MG63 (cell line): ENCODE measurements around the gene DCAKD. TPM values are rescaled to one million over a fixed set of nuclear protein-coding genes. Genes with fewer than 3 reads are reported as not detected.
"Not testable (repeated sequence)": the region's sequence is repeated elsewhere in the genome, so short reads cannot be mapped to it uniquely, and the experiment has no call there.

Experiments used
- DNase-seq: peaks from one replicate; pipeline ENCODE4 v3.0.0-alpha.2; 2020
- H3K27me3 ChIP-seq: fragments of 250-450 bp; sonication (Bioruptor Pico); 2 replicates; pipeline ENCODE4 v1.5.1; 2020; ENCODE audit warnings: mild to moderate bottlenecking, moderate library complexity
- H3K36me3 ChIP-seq: fragments of 250-450 bp; sonication (Bioruptor Pico); 2 replicates; pipeline ENCODE4 v1.5.1; 2020; ENCODE audit warnings: mild to moderate bottlenecking, moderate library complexity
- H3K4me3 ChIP-seq: fragments of 250-450 bp; sonication (Bioruptor Pico); 2 replicates; pipeline ENCODE4 v1.5.1; 2020; ENCODE audit warnings: mild to moderate bottlenecking, moderate library complexity
- H3K9me3 ChIP-seq: fragments of 250-450 bp; sonication (Bioruptor Pico); 2 replicates; pipeline ENCODE4 v1.5.1; 2020; ENCODE audit warnings: mild to moderate bottlenecking, moderate library complexity
- total RNA-seq: library from RNA; depleted of rRNA; stranded (reverse); fragments of >200 nt; shearing (Covaris generic); gene quantifications from 2 replicates; pipeline ENCODE4 v1.2.3, GENCODE V29; 2014; ENCODE audit warnings: low replicate concordance

Gene DCAKD
- total RNA-seq, 1 experiment from 2014 or later: 24.1 TPM

DNA sequence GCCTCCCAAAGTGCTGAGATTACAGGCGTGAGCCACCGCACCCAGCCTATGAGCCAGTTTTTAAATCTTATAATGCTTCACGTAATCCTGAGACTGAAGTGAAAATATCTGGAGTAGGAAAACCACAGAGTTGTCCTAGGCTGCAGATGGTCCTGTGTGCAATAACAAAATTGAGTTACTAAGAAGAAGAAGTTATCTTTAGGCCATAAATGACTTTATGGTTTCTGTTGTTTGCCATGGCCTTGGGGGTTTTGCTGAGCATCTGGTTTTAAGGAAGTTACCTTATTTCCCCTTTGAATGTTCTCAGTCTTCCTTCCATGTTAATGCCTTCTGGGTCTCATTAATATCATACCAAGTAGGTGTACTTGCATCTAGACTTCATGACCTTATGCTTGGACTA is 26.2 kb upstream of the DCAKD start:
- Histone ChIP-seq H3K9me3 (no peaks in the 10 kb centered on the region), H3K36me3 (peaks cover 84% of the 10 kb centered on the region), H3K27me3 (no peaks in the 10 kb centered on the region), H3K4me3 (no peak overlapping the region)
- no peak for DNase-seq

DNA sequence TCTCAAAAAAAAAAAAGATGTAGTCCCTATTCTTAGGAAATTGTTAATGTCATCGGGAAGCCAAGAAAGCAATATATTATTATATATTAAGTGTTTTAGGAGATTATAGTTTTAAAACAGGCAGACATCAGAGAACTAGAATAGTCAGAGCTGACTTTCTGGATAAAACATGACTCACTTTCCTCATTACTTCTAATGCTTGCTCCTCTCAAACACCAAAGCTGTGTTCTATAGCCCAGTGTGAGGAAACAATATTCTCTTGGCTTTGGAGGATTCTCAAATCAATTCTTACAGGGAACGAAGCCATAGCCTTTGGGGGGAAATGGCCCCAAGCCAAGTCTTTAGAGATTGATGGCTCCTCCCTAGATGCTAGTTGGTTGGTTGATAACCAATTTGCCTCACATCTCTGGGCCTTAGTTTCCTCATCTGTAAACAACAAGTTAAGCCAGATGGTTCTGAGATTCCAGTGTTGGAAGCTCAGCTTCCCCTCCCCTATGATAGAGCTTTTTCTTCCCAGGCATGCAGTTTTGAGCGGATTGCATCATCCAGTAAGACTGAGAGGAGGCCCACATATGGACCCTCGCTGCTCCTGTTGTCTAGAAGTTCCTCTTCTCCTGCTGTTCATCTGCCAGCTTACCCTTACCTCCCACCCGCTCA is 22.1 kb upstream of the DCAKD start:
- Histone ChIP-seq H3K4me3 (no peak overlapping the region), H3K27me3 (no peaks in the 10 kb centered on the region), H3K36me3 (peaks cover 88% of the 10 kb centered on the region), H3K9me3 (no peaks in the 10 kb centered on the region)
- DNase-seq: no peak

DNA sequence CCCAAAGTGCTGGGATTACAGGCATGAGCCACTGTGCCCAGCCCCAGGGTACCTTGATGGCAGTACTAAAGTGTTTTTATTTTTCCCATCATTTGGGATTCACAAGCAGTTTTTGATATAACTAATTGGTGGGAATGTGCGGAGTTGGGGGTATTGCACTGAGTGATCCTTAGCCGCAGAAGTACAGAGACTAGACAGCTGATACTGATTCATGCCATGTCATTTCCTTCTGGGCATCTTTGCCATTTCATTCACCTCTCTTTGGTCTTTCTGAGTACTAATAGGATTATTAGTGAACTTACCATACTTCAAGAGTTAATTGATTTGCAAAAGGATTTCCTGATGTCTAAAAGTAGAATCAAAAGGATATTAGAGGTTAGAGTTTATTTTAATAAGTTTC is 19.4 kb upstream of the DCAKD start:
- Histone ChIP-seq H3K36me3 (peaks cover 85% of the 10 kb centered on the region), H3K27me3 (no peaks in the 10 kb centered on the region), H3K4me3 (no peak overlapping the region), H3K9me3 (no peaks in the 10 kb centered on the region)
- DNase-seq: no peak

DNA sequence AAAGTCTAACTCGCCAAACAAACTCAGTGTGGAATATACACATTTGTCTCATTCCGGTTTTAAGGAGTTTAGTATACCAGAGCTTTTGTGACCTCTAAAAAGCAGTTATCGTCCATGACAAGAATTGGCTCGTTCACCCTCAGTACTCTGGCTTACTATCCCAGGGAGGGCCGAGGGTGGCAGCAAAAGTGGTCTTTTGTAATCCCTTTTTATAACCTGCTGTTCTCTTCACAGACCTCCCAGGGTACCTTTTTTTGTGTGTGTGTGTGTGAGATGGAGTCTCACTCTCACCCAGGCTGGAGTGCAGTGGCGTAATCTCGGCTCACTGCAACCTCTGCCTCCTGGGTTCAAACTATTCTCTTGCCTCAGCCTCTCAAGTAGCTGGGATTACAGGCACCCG is 18.6 kb upstream of the DCAKD start:
- H3K27me3 ChIP-seq: no peaks in the 10 kb centered on the region
- H3K9me3 ChIP-seq: no peaks in the 10 kb centered on the region
- H3K4me3 ChIP-seq: no peak overlapping the region
- no peak for DNase-seq
- H3K36me3 ChIP-seq: peaks cover 79% of the 10 kb centered on the region

DNA sequence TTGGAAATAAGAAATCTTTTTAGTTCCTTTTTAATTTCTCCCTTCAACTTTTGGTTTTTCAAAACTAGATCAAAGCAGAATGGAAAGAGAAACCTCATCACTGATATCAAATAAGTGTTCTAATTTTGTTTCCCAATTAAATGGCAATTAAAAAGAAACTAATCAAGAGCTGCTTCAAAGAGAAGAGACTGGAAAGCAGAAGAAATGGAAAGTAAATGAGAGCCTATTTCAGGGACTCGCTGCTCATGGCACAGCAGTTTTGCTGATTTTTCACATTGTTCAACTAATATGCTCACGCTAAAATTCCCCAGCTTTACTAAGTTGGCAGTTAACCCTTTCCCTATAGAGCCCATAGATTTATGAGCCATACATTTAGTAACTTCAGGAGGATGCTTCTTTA is 16.2 kb upstream of the DCAKD start:
- H3K36me3 ChIP-seq: peaks cover 73% of the 10 kb centered on the region
- no peaks in the 10 kb centered on the region for H3K9me3 ChIP-seq
- H3K4me3 ChIP-seq: no peak overlapping the region
- no peak for DNase-seq
- H3K27me3 ChIP-seq: no peaks in the 10 kb centered on the region

DNA sequence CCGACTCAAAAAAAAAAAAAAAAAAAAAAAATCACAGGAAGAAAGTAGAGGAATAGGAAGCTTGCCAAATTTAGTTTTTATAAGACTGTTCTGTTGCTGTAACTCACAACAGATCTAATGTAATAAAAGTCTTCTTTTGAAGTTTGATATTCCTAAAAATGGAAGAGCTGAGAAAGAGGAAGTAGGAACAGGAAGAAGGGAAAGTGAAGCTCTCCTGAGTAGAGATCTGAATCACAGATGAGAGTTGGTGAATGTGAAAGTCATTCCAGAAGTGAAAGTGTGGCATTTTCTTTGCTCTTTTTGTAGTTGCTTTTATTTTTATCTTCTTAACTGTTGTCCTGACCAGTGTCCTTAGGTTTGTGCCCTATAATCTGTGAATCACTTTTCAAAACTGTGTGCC is 11.8 kb upstream of the DCAKD start:
- no peak overlapping the region for H3K4me3 ChIP-seq
- DNase-seq: no peak
- H3K36me3 ChIP-seq: peaks cover 51% of the 10 kb centered on the region
- H3K9me3 ChIP-seq: no peaks in the 10 kb centered on the region
- H3K27me3 ChIP-seq: no peaks in the 10 kb centered on the region

DNA sequence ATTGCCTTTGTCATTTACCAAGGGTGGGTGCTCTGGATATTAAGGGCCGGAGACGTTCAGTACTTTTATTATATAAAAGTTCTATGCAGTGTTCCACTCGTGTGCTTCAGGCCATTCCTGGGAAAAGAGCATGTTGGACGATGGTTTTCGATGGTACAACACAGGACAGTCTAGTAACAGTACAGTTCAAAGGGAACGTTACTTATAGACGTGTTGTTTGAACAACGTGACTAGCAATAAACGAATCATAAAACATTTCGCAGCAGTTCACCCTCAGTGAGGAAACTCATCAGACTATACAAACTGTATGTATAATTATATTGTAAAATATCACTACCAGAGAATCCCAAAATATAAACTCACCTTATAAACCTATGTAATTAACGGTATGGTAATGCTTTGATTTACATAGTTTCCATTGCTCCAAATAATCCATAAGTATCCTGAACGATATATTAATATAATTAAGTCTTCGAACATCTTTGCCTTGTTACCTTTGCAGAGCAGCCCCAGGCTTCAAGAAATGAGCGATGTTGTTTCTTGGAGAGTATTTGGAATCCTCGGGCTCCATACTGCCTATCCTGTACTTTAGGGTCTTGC is 10.3 kb upstream of the DCAKD start:
- DNase-seq: no peak
- peak overlapping the region; percentile 67 for H3K4me3 ChIP-seq
- H3K36me3 ChIP-seq: peaks cover 38% of the 10 kb centered on the region
- no peaks in the 10 kb centered on the region for H3K27me3 ChIP-seq
- H3K9me3 ChIP-seq: no peaks in the 10 kb centered on the region

DNA sequence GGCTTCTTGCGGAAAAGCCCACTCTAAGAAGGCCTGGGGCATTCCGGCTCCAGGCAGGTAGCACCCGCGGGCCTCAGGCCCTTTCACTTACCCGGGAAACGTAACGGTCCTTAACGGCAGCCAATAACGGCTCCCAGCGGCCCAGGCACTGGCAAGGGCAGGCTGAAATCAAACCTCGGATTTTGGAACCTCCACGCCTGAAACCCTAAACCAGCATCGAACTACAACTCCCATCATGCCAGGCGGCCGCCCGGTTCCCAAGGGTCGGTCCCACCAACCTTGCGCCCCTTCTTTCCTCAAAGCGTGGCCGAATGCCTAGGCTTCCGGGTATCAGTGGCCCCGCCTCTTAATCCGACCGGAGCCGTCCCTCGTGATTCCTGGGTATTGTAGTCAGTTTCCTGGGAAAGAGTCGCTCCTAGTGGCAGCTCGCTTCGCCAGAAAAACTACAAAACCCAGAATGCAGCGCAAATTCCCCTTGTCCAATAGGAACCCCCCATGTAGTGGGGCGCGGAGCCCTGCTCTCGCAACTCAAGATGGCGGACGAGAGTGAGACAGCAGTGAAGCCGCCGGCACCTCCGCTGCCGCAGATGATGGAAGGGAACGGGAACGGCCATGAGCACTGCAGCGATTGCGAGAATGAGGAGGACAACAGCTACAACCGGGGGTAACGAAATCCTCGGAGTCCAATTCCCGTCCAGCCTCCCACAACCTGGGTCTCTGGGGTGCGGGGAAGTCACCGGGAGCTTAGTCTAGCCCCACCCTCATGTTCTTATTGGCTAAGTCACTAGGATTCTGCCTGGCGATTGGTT is 9.6 kb upstream of the DCAKD start, which contains the start of gene NMT1:
TSS of gene NMT1 (plus strand) at position 521 of the 809 bp plus-strand sequence. CDS start at position 534, 13 bp downstream.
- peak; percentile 99 for DNase-seq
- no peaks in the 10 kb centered on the region for H3K9me3 ChIP-seq

DNA sequence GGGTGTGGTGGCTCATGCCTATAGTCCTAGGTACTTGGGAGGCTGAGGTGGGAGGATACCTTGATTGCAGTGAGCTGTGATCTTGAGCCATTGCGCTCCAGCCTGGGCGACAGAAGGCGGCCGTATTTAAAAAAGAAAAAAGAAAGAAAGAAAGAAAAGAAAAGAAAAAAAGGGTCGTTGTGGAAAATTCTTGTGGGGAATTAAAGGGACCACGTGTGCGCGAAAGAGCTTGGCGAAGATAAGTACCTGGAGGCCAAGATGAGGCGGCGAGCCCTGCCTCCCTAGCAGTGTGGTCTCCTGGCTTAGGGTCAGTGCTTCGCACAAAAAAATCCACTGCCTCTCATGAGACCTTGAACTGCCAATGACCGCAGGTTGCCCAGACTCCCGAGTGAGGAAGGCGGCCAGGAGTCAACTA is 9.0 kb upstream of the DCAKD start:
- H3K9me3 ChIP-seq: no peaks in the 10 kb centered on the region
- no peaks in the 10 kb centered on the region for H3K27me3 ChIP-seq
- peak overlapping the region; percentile 67 for H3K4me3 ChIP-seq
- peaks cover 37% of the 10 kb centered on the region for H3K36me3 ChIP-seq
- DNase-seq: no peak

More for the DNA sequence above, 9.6 kb upstream of the DCAKD start, which contains the start of gene NMT1:
- H3K36me3 ChIP-seq: peaks cover 37% of the 10 kb centered on the region
- peak within 1 kb of the TSS; percentile 67 for H3K4me3 ChIP-seq
- H3K27me3 ChIP-seq: no peaks in the 10 kb centered on the region

DNA sequence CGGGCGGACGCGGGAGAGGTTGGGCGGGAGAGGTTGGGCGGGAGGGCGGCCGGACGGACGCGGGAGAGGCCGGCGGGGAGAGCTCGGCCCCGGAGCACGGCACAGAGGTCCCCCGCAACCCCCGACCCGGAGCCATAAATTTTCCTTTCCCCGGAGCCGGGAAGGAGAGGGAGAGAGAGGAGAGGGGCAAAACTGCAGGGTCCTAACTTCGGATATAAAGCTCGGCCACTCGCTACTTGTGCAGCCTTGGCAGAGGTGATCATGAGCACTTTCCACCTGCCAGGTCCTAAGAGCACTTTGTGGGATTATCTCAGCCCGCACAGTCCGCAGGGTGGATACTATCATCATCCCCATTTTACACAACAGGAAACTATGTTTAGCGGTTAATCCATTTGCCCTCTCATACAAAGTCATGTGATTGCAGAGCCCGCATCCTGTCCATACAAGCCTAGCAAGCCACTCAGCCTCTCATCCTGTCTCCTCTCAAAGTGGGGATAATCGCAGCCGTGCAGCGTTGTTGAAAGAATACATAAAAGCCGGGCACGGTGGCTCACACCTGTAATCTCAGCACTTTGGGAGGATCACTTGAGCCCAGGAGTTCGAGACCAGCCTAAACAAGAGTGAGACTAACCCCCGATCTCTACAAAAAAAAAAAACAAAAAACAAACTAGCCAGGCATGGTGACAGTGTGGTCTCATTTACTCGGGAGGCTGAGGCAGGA is 780 bp upstream of the DCAKD start:
- DNase-seq: peak; percentile 60
- Histone ChIP-seq H3K27me3 (no peaks in the 10 kb centered on the region), H3K9me3 (no peaks in the 10 kb centered on the region), H3K4me3 (peak overlapping the region; percentile 67), H3K36me3 (peaks cover 18% of the 10 kb centered on the region)

DNA sequence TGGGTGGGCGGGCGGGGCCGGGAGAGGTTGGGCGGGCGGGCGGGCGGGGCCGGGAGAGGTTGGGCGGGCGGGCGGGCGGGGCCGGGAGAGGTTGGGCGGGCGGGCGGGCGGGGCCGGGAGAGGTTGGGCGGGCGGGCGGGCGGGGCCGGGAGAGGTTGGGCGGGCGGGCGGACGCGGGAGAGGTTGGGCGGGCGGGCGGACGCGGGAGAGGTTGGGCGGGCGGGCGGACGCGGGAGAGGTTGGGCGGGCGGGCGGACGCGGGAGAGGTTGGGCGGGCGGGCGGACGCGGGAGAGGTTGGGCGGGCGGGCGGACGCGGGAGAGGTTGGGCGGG is 254 bp upstream of the DCAKD start:
- H3K27me3 ChIP-seq, H3K9me3 ChIP-seq, DNase-seq: not testable (repeated sequence)
- Histone ChIP-seq H3K4me3 (peak overlapping the region; percentile 67), H3K36me3 (peaks cover 18% of the 10 kb centered on the region)

DNA sequence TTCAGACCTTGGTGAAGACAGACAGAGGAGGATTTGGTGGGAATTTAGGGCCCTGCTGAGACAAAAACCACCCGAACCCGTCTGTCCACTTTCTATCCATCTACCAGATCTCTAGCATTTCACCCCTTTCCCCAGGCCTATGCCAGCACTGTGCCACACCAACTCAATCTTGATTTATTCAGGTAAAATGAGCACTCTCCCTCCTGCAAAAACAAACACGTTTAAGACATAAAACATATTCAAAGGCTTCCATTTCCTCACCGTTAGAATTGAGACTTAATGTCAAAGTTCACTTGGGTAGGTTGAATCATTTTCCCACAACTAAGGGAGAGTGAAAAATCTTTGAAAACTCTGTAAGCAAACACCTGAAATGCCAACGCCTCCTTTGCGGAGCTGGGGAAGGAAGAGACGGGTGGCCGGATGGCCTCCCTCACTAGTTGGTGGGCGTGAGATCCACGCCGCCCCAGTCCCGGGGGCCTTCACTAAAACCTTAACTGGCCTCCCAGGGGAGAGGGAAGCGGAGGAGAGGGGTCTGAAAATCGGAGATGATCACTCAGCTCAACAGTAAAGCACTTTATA is 862 bp downstream of the DCAKD start:
- Histone ChIP-seq H3K4me3 (peak overlapping the region; percentile 70), H3K27me3 (no peaks in the 10 kb centered on the region), H3K9me3 (no peaks in the 10 kb centered on the region), H3K36me3 (peaks cover 18% of the 10 kb centered on the region)
- DNase-seq: peak; percentile 57

DNA sequence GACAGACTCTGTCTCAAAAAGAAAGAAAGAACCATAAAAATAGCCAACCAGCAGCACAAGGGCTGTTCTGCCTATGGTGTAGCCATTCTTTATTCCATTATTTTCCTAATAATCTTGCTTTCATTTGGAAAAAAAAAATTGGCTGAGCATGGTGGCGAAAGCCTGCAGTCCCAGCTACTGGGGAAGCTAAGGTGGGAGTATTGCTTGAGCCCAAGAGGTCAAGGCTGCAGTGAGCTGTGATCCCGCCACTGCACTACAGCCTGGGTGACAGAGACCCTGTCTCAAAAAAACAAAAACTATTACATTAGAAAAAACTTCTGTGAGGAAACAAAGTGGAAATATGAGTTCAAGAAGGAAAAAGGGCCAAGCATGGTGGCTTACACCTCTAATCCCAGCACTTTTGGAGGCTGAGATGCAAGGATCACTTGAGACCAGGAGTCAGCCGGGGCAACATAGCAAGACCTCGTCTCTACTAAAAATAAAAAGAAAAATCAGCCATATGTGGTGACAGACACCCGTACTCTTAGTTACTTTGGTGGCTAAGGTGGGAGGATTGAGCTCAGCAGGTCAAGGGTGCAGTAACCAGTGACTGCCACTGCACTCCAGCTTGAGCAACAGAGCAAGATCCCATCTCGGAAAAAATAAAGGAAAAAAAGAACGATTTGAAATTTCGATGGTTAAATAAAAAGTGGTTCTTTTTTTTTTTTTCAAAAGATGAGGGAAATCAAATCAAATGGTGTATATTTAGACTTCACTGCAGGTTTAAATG is 2.5 kb downstream of the DCAKD start:
- H3K9me3 ChIP-seq: no peaks in the 10 kb centered on the region

DNA sequence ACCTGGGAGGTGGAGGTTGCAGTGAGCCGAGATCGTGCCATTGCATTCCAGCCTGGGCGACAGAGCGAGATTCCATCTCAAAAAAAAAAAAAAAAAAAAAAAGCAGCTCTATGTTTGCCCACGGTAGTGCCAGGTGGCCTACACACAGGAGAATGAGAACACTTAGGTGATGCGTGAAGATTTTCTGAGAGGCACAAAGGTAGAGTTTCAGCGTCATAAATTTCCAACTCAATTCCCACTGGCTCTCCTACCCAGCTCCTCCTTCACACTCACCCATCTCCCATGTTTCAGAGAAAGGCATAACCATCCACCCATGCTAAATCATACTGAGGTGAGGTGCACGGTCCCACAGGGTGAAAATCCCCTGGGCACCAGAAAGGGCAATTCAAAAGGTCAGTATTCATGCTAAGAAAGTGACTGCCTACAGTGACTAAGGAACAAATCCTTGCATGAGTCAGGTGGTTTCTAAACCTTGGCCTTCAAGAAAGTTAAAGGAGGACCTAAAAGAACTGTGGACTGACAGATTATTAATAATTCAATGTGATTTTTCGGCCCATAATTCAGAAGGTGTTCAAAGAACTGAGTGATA is 4.8 kb downstream of the DCAKD start:
- Histone ChIP-seq H3K36me3 (peaks cover 22% of the 10 kb centered on the region), H3K9me3 (no peaks in the 10 kb centered on the region), H3K4me3 (no peak overlapping the region), H3K27me3 (no peaks in the 10 kb centered on the region)
- DNase-seq: no peak

More for the DNA sequence above, 2.5 kb downstream of the DCAKD start:
- H3K27me3 ChIP-seq: no peaks in the 10 kb centered on the region
- no peak for DNase-seq
- peaks cover 25% of the 10 kb centered on the region for H3K36me3 ChIP-seq
- H3K4me3 ChIP-seq: no peak overlapping the region

DNA sequence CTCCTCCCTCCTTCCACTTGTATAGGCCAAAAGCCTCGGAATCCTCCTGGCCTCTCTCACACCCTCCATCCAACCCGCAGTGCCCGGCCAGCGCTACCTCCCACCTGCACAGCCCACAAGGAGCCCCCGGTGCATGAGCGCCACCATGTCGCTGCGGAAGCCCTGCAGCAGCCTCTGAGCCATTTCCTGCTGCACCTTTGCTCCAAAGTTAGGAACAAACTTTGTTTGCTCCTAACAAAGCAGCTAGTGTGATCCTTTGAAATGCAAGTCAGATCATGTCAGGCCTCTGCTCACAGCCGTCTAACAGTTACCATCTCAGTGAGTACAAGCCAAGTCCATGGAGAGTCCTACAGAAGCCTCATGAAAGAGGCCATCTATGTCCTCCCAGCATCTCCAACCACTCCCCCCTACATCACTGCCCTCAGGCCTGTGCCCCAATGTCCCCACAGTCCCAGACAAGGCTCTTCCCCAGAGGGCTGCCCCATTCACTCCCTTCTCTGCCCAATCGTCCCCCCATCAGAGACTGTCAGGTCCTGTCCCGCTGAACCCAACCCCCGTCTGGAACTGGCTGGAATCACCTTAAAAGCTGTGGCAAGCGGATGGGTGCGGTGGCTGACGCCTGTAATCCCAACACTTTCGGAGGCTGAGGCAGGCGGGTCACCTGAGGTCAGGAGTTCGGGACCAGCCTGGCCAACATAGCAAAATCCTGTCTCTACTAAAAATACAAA is 7.5 kb downstream of the DCAKD start:
- Histone ChIP-seq H3K4me3 (no peak overlapping the region), H3K27me3 (no peaks in the 10 kb centered on the region), H3K9me3 (no peaks in the 10 kb centered on the region), H3K36me3 (peaks cover 17% of the 10 kb centered on the region)
- DNase-seq: no peak
